ENCODE results near the gene SYNGAP1. TPM values are rescaled to one million over a fixed set of nuclear protein-coding genes. Genes with fewer than 3 reads are reported as not detected.

Gene SYNGAP1
- total RNA-seq, 1 experiment from 2014 or later, result 29.0 TPM

GRCh38 chr6:33446356-33446755 lies 26.5 kb downstream of the SYNGAP1 start:
- intact Hi-C loops (cut with micrococcal nuclease; ENCODE audit: unreplicated experiment), result no loop called here
- H3K4me3 ChIP-seq (ENCODE audit: low read depth in 2 of 2, low read length in 2 of 2), result no peak overlapping the region
- H3K36me3 ChIP-seq (ENCODE audit: control insufficient read depth, insufficient read depth, low read length), result no peaks in the 10 kb centered on the region
- no peaks in the 10 kb centered on the region for H3K4me1 ChIP-seq (ENCODE audit: control insufficient read depth, insufficient read depth, low read length)
- in situ Hi-C loops (cut with HindIII; ENCODE audit: low pct_unique_long_range_greater_than_20kb, low sequenced_read_pairs), result no loop called here
- CTCF ChIA-PET, result interaction anchor here (0.7 kb wide), 1 partner anchor 607 kb away, joined by 16 read pairs; no protein-coding TSS in a partner anchor
- ATAC-seq, result no peak
- no peak overlapping the region for H3K27ac ChIP-seq (ENCODE audit: low read length)
- no peak for TF ChIP-seq POLR2AphosphoS5 (IDR thresholded peaks at IDR 0.05; ENCODE audit: low read depth, low read length)
- TF ChIP-seq SIN3A (IDR thresholded peaks at IDR 0.05; ENCODE audit: borderline replicate concordance, insufficient read depth, low read depth, low read length), result no peak
- TF ChIP-seq TCF7L2 (IDR thresholded peaks at IDR 0.05; ENCODE audit: low read depth, low read length), result no peak
- no peak for TF ChIP-seq REST (IDR thresholded peaks at IDR 0.05; ENCODE audit: insufficient read depth in 1 of 2, low read depth in 2 of 2, low read length in 1 of 2)
- TF ChIP-seq, protein P1, sequence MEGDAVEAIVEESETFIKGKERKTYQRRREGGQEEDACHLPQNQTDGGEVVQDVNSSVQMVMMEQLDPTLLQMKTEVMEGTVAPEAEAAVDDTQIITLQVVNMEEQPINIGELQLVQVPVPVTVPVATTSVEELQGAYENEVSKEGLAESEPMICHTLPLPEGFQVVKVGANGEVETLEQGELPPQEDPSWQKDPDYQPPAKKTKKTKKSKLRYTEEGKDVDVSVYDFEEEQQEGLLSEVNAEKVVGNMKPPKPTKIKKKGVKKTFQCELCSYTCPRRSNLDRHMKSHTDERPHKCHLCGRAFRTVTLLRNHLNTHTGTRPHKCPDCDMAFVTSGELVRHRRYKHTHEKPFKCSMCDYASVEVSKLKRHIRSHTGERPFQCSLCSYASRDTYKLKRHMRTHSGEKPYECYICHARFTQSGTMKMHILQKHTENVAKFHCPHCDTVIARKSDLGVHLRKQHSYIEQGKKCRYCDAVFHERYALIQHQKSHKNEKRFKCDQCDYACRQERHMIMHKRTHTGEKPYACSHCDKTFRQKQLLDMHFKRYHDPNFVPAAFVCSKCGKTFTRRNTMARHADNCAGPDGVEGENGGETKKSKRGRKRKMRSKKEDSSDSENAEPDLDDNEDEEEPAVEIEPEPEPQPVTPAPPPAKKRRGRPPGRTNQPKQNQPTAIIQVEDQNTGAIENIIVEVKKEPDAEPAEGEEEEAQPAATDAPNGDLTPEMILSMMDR (IDR thresholded peaks at IDR 0.05), result no peak
- no peaks in the 10 kb centered on the region for H3K27me3 ChIP-seq (ENCODE audit: control insufficient read depth, insufficient read depth, low read length)
- no peak for DNase-seq (ENCODE audit: low read depth, low spot score)
- no TSS peak for BruUV-seq (replicated peaks)
- no peaks in the 10 kb centered on the region for H3K9me3 ChIP-seq (ENCODE audit: control insufficient read depth, insufficient read depth, low read depth, low read length)
- POLR2A ChIA-PET, result no interaction called here

GRCh38 chr6:33450434-33450833 lies 30.6 kb downstream of the SYNGAP1 start:
- DNase-seq (ENCODE audit: low read depth, low spot score), result no peak
- no peak overlapping the region for H3K27ac ChIP-seq (ENCODE audit: low read length)
- H3K27me3 ChIP-seq (ENCODE audit: control insufficient read depth, insufficient read depth, low read length), result no peaks in the 10 kb centered on the region
- no peaks in the 10 kb centered on the region for H3K36me3 ChIP-seq (ENCODE audit: control insufficient read depth, insufficient read depth, low read length)
- H3K9me3 ChIP-seq (ENCODE audit: control insufficient read depth, insufficient read depth, low read depth, low read length), result no peaks in the 10 kb centered on the region
- CTCF ChIA-PET, result interaction anchor here (0.7 kb wide), 1 partner anchor 15 kb away, joined by 3 read pairs; no protein-coding TSS in a partner anchor
- H3K4me1 ChIP-seq (ENCODE audit: control insufficient read depth, insufficient read depth, low read length), result peaks cover 7% of the 10 kb centered on the region; the same call in 1 of the 2 replicates
- no TSS peak for BruUV-seq (replicated peaks)
- ATAC-seq, result no peak
- TF ChIP-seq, protein P1 (IDR thresholded peaks at IDR 0.05), result no peak
- TF ChIP-seq SIN3A (IDR thresholded peaks at IDR 0.05; ENCODE audit: borderline replicate concordance, insufficient read depth, low read depth, low read length) (no peak), POLR2AphosphoS5 (IDR thresholded peaks at IDR 0.05; ENCODE audit: low read depth, low read length) (no peak), TCF7L2 (IDR thresholded peaks at IDR 0.05; ENCODE audit: low read depth, low read length) (no peak), REST (IDR thresholded peaks at IDR 0.05; ENCODE audit: insufficient read depth in 1 of 2, low read depth in 2 of 2, low read length in 1 of 2) (no peak)
- intact Hi-C loops (cut with micrococcal nuclease; ENCODE audit: unreplicated experiment), result loop anchor here (10.0 kb wide), 1 partner anchor 124 kb away; no protein-coding TSS in a partner anchor
- POLR2A ChIA-PET, result interaction anchor here (0.6 kb wide), 1 partner anchor 259 kb away, joined by 3 read pairs; no protein-coding TSS in a partner anchor
- in situ Hi-C loops (cut with HindIII; ENCODE audit: low pct_unique_long_range_greater_than_20kb, low sequenced_read_pairs), result no loop called here
- H3K4me3 ChIP-seq (ENCODE audit: low read depth in 2 of 2, low read length in 2 of 2), result no peak overlapping the region

Measured in Panc1 (cell line).